ENCODE data around the gene ENGASE. TPM values are rescaled to one million over a fixed set of nuclear protein-coding genes. Genes with fewer than 3 reads are reported as not detected.
A peak's percentile ranks its signal among the peaks of the same experiment; 100 is the strongest.

Gene ENGASE
- total and polyA plus RNA-seq, 8 donors, result 13.9 to 86.5 (median 21.6) TPM

DNA sequence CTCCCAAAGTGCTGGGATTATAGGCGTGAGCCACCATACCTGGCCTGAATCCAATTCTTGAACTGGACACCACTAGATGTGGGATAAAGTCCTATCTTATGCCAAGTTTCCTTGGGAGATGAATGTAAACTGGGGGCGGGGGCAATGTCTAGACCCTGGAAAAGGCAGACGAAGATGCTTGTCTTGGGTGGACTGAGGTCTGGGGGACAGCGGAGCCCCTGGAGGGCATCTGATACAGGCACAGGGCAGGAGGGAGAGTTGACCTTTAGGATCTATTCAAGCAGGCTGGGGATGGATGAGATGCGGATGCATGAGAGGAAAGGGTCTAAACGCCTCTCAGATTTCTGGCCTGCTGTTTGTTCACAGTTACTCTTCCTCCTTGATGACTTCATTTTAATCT is 38.9 kb upstream of the ENGASE start:
- intact Hi-C loops (cut with DNase I), result no loop called here
- peak in 1 of 6 donors; percentile 18 for DNase-seq
- Histone ChIP-seq H3K9me3 (no peaks in the 10 kb centered on the region), H3K4me1 (no peaks in the 10 kb centered on the region), H3K4me3 (no peak overlapping the region), H3K27me3 (no peaks in the 10 kb centered on the region), H3K36me3 (no peaks in the 10 kb centered on the region), H3K27ac (no peak overlapping the region)
- no peak for ATAC-seq
- FAIRE-seq, result no peak
- WGBS, 2 donors, result 89 to 94% methylated on average over 6 of the region's 6 CpGs
- no peak for TF ChIP-seq CTCF (IDR thresholded peaks at IDR 0.05)

- DNase-seq (peak in 1 of 6 donors; percentile 25), FAIRE-seq (no peak), ATAC-seq (no peak)
- intact Hi-C loops (cut with DNase I), result no loop called here
- no peak overlapping the region for H3K4me3 ChIP-seq
- H3K36me3 ChIP-seq, result no peaks in the 10 kb centered on the region
- H3K4me1 ChIP-seq, result no peaks in the 10 kb centered on the region
- H3K9me3 ChIP-seq, result no peaks in the 10 kb centered on the region
- H3K27ac ChIP-seq, result no peak overlapping the region
- TF ChIP-seq CTCF (IDR thresholded peaks at IDR 0.05), result no peak
- no peaks in the 10 kb centered on the region for H3K27me3 ChIP-seq
- WGBS, 2 donors, result 88 to 90% methylated on average over 6 of the region's 6 CpGs
Measured at GRCh38 chr17:79036181-79036580, 38.4 kb upstream of the ENGASE start.

- DNase-seq (no peak), FAIRE-seq (no peak), ATAC-seq (peak in 3 of 4 donors; percentile 50 to 73 (median 72))
- Histone ChIP-seq H3K27me3 (no peaks in the 10 kb centered on the region), H3K4me3 (no peak overlapping the region), H3K9me3 (no peaks in the 10 kb centered on the region), H3K36me3 (no peaks in the 10 kb centered on the region), H3K4me1 (no peaks in the 10 kb centered on the region), H3K27ac (no peak overlapping the region)
- WGBS, 2 donors, result 77 to 89% methylated on average over 3 of the region's 3 CpGs
- intact Hi-C loops (cut with DNase I), result no loop called here
- no peak for TF ChIP-seq CTCF (IDR thresholded peaks at IDR 0.05)
Measured at GRCh38 chr17:79036596-79036995, 38.0 kb upstream of the ENGASE start.

DNA sequence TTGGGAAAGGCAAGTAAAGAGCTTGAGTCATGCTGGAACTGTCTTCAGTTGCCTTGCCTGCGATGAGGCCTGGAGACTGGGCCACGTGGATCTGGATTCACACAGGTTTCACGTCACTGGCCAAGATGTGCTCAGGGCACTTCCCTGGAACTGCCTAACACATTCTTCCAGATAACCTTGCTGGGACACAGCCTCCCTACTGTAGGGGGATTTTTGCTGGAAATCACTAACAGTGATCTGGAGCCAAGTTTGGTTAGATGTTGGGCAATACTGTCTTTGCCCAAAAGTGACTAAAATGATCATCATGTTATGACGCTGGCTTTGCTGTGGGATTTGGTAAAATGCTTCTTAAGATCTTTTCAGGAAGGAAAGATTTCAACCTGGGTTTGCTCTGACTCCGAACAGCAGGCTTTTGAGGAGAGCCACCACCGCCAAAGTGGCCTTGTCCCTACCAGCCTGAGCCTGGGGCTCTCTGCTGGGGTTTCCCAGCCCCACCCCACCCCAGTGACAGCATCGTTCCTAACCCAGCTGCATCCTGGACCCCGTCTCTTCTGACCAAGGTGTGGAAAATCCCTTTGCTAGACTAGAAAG is 36.0 kb upstream of the ENGASE start:
- intact Hi-C loops (cut with DNase I), result no loop called here
- Histone ChIP-seq H3K36me3 (no peaks in the 10 kb centered on the region), H3K27ac (no peak overlapping the region), H3K4me3 (no peak overlapping the region), H3K4me1 (no peaks in the 10 kb centered on the region), H3K27me3 (no peaks in the 10 kb centered on the region), H3K9me3 (no peaks in the 10 kb centered on the region)
- ATAC-seq (peak in 3 of 4 donors; percentile 17 to 42 (median 36)), FAIRE-seq (no peak), DNase-seq (peak in 1 of 6 donors; percentile 30)
- no peak for TF ChIP-seq CTCF (IDR thresholded peaks at IDR 0.05)
- WGBS, 2 donors, result 75 to 79% methylated on average over 8 of the region's 8 CpGs

DNA sequence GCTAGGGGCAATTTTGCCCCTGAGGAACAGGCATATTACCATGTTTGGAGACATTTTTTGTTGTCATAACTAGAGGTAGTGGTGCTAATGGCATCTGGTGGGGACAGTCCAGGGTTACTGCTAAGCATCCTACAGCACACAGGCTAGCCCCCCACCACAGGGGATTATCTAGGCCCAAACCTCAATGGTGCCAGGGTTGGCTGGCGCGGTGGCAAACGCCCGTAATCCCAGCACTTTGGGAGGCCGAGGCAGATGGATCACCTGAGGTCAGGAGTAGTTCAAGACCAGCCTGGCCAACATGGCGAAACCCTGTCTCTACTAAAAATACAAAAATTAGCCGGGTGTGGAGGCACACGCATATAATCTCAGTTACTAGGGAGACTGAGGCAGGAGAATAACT is 35.5 kb upstream of the ENGASE start:
- ATAC-seq, result no peak
- Histone ChIP-seq H3K27me3 (no peaks in the 10 kb centered on the region), H3K4me1 (no peaks in the 10 kb centered on the region), H3K9me3 (no peaks in the 10 kb centered on the region), H3K27ac (no peak overlapping the region), H3K4me3 (no peak overlapping the region), H3K36me3 (no peaks in the 10 kb centered on the region)
- DNase-seq, result peak in 1 of 6 donors; percentile 26
- WGBS, 2 donors, result 87 to 95% methylated on average over 8 of the region's 8 CpGs
- no peak for FAIRE-seq
- intact Hi-C loops (cut with DNase I), result no loop called here
- no peak for TF ChIP-seq CTCF (IDR thresholded peaks at IDR 0.05)
